ENCODE results near the gene RABAC1.

RABAC1 gene

DNA sequence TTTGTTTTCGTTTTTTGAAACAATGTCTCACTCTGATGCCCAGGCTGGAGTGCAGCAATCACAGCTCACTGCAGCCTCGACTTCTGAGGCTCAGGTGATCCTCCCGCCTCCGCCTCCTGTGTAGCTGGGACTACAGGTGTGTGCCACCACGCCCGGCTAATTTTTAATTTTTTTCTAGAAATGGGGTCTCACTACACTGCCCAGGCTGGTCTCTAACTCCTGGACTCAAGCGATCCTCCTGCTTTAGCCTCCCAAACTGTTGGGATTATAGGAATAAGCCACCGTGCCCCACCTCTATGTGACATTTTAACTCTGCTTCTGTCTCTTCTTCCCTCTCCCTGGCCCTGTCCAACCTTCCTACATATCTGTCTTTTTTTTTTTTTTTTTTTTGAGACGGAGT lies 29.8 kb upstream of the RABAC1 start:
- no peak for DNase-seq (ENCODE audit: low read depth)

DNA sequence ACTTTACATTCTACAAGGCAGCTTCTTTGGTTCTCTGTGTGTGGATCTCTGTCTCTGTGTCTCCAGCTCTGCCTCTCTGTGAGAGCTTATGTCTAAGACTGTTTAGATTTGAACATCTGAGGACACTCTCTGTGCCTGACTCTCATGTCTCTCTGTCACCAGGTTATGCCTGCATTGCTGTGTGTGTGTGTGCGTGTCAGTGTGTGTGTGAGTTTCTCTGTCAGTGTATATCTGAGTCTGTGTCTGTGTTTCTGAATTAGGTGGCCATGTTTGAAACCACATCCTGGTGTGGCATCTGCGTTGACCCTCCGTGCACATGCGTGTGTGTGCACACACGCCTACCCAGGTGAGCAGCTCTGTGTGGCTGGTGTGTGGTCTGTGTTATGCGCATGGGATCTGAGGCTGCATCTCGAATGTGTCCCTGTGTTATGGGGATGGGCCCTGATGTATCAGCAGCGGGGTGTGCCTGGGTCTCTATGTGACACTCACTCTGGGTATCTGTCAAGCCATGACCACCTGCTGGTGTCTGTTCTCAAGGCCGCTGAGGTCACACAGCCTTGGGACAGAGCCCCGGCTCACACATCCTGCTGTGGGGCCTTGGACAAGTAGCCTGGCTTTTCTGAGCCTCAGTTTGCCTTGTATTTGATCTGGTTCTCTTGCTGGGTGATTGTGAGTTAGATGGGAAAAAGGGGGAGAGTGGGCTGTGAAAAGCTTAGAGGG lies 28.2 kb upstream of the RABAC1 start:
- no peak for DNase-seq (ENCODE audit: low read depth)

DNA sequence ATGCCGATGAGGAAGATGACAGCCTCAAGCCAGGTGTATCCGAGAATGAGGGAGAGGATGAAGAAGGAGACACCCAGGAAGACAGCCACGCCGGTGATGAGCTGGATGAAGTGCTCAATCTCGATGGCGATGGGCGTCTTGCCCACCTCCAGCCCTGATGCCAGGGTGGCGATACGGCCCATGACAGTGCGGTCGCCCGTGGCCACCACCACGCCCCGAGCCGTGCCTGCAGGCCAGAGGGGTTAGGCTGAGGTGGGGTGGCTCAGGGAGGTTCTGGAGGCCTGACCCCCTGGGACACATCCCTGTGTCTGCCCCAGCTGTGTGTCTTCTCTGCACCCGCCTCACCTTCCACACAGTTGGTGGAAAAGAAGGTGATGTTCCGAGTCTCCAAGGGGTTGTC lies 25.8 kb upstream of the RABAC1 start:
- no peak for DNase-seq (ENCODE audit: low read depth)

DNA sequence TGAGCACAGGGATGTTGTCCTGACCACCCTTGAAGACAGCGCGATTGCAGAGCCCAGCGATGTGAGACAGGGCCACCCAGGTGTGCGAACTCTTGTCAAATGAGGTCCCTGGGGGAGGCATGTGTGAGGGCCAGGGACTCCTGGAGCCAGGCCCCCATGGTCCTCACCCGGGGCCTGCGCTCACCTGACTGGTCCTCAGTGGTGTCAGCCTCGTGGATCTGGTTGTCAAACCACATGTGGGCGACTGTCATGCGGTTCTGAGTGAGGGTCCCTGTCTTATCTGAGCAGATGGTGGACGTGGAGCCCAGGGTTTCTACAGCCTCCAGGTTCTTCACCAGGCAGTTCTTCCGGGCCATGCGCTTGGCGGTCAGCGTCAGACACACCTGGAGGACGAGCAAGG lies 22.6 kb upstream of the RABAC1 start:
- DNase-seq (ENCODE audit: low read depth): no peak

DNA sequence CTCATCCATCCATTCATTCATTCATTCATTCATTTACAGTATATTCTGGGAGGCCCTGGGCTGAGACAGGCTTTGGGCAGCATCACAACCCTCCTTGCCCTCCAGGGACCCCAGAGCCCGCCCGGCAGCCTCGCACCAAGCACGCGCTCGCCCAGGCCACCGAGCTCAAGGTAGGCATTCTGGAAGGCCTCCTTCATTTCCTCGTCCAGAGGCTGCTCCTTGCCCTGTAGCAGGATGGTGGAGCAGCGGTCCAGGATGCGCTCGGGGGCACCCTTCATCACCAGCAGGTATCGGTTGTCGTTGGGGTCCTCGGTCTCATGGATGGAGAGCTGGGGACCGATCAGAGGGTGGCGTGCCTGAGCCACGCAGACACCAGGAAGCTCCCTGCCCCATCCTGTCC lies 19.3 kb upstream of the RABAC1 start:
- DNase-seq (ENCODE audit: low read depth): no peak

DNA sequence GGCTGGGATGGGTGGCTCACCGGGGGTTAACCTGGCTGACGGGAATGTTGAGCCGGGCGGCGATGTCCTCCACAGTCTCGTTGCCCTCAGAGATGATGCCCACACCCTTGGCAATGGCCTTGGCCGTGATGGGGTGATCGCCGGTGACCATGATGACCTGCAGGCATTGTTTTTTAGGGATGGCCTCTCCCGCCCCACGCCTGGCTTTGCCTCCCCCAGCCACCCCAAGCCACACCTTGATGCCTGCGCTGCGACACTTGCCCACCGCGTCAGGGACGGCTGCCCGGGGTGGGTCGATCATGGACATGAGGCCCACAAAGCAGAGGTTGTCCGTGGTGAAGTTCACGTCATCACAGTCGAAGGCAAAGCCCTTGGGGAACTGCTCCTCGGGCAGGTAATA lies 18.8 kb upstream of the RABAC1 start:
- no peak for DNase-seq (ENCODE audit: low read depth)

DNA sequence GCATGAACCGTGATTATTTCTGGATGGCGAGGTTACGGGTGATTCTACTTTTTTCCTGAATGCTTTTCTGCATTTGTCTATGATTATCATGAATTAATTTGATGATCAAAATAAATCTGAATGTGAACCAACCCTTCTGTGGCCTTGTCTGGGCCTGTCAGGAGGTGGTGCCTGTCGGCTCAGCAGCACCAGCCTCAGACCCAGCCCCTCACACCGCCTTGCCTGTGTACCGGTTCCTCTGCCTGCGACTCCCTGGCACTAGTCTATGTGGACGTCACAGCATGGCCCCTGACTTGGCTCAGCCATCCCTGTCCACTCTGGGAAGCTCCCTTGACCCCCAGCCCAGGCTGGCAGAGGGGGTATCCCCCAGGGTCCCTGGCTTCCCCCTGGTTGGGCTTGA lies 15.5 kb upstream of the RABAC1 start:
- no peak for DNase-seq (ENCODE audit: low read depth)

DNA sequence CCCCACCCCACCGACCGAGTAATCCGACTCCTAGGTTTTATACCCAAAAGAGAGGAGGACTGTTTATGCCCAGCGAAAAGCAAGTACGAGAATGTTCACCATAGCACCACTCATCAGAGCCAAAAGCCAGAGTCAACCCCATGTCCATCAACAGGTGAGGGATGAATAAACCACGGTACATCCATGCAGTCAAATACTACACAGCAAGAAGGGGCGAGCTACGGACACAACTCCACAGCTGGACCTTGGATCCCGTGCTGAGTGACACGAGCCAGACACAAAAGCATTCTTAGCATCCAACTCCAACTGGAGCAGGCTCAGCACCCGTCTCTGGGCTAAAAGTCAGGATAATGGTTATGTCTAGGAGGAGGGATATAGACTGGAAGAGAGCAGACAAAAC lies 12.2 kb upstream of the RABAC1 start:
- DNase-seq (ENCODE audit: low read depth): no peak

DNA sequence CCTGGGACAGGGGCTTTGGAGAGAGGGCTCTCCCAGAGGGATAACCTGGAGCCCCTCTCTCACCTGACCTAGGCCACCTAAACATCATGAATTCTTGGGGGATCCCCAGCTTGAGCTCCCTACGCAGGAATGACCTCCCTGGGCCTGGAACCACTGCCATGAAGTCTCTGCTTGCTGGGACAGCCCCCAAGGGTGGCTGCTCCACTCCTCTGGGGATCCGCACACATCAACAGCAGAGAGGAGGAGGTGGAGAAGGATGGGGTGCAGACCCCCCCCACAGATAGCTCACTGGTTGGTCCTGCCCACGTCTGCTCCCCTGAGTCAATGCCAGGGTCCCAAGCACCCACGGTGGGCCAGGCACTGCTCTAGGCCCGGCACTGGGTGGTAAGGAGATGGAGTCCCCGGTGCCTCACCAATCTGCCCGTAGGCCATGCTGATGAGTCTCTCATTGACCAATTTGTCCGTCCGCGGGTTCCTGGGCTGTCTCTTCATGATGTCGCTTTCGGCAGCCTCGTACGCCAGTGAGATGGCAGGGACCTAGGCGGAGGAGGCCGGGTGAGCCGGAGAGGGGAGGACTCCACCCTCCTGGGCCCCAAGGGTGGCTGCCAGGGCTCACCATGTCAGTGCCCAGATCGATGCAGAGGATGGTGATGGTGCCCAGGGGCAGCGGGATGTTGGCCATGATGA lies 10.8 kb upstream of the RABAC1 start:
- DNase-seq (ENCODE audit: low read depth): no peak

DNA sequence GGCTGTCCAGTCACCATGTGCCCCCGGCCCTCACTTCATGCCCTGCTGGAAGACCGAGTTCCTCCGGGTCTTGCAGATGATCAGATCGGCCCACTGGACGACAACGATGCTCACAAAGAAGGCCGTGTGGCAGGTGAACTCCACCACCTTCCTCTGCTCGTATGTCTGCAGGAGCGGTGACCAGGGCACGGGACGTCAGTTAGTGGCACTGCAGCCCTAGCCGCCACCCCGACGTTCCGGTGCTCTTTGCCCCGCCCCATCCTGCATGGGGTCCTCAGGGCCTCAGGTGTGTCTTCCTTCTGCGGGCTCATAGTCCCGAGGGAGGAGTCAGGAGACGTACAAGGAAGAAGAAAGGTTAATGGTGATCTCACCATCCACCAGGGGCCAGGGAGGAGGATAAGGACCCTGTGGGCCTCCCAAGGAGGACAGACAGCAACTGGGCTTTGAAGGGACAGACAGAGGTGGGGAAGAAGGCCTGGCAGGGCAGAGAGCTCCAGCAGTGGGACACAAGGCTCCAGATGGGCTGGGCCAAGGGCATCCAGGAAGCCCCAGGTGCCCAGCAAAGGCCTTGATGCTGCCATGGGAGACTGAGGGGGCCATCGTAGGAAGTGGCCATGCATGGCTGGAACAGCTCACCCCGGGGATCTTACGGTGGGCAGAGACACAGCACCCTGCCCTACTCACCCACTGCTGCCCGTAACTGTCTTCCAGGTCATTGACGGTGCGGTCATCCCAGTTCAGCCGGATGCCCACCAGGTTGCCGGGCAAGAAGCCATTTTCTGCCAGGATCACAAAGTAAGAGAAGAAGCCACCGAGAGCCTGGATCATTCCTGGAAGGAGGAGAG lies 9.9 kb upstream of the RABAC1 start:
- no peak for DNase-seq (ENCODE audit: low read depth)

DNA sequence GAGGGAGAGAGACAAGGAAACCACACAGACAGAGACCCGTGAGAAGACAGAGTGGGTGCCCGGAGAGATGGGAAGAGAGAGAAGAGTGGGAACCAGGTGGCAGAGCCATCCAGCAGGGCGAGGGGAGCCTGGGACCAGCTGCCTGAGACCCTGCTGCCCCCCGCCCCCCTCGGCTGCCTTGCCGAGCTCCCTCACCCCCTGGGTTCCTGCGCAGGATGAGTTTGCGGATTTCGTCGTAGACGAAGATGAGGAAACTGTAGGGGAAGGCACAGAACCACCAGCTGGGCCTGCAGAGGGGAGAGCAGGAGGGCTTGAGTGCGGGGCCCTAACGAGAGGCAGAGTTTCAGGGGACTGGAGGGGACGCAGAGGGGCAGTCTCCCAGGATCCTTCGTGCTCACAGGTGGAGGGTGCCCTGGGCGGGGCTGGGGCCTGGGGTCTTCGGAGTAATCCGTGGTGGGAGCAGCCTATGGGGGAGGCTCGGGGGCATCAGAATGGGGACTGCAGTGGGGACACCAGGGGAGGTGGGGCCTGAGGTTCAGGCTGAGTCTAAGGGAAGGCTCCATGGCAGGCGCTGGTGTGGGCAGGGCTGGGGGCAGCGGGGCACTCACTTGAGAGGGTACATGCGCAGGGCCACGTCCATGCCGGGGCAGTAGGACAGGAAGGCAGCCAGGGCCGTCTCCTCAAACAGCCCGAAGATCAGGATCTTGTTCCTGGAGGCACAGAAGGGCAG lies 8.1 kb upstream of the RABAC1 start:
- DNase-seq (ENCODE audit: low read depth): no peak

DNA sequence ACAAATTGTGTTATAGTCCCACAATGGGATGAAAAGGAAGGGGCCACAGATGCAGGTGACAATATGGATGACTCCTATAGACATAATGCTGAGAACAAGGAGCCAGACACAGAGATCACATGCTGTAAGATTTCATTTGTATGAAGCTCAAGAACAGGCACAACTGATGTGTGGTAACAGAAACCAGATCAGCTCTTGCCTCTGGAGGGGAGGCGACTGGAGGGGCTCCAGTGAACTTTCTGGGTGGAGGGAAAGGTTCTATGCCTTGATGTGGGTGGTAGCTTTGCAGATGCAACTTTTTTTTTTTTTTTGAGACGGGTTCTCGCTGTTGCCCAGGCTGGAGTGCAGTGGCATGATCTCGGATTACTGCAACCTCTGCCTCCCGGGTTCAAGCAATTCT lies 6.0 kb upstream of the RABAC1 start:
- no peak for DNase-seq (ENCODE audit: low read depth)

DNA sequence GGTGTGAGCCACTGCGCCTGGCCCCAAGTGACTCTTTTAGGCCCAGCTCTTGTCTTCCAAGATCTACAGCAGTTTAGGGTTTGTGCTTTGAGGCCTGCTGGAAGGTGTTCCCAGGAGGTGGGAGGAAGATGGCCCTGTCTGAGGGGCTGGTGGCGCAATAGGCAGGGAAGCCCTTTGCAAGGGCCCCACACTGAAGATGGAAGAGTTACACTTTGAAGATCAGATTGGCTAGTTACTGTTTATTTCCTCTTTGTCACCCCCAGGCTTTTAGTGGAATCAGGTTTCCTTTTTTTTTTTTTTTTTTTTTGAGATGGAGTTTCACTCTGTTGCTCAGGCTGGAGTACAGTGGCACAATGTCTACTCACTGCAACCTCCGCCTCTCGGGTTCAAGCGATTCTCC lies 1.9 kb upstream of the RABAC1 start:
- no peak for DNase-seq (ENCODE audit: low read depth)

DNA sequence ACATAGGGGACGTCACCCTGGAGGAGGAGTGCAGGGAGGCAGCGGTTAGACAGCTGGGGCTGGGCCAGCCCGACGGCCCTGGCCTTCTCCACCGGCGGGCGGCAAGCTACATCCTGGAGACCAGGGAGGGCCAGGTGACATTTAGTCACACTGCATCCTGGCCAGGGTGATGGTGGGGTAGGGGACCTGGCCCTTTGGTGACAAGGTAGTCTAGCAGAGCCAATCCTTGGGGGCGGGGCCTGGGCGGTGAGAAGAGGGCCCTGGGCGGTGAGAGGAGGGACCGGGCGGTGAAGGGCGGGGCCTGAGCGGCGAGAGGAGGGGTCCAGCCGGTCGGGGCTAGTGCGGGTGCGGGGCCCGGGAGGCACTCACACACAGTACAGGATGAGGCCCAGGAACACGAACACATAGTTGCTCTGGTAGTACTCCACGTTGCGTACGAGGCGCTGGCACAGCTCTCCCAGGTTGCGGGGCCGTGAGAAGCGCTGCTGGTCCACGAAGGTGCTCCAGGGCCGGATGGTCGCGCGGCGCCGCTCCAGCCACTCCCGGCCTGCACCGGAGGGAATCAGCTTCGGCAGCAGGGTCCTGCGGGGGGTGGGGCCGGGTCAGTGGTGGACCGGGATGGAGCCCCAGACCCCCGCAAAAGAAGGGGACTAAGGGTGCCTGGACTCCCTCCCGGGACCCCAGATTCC lies 610 bp downstream of the RABAC1 start:
- peak; percentile 53 for DNase-seq (ENCODE audit: low read depth)

DNA sequence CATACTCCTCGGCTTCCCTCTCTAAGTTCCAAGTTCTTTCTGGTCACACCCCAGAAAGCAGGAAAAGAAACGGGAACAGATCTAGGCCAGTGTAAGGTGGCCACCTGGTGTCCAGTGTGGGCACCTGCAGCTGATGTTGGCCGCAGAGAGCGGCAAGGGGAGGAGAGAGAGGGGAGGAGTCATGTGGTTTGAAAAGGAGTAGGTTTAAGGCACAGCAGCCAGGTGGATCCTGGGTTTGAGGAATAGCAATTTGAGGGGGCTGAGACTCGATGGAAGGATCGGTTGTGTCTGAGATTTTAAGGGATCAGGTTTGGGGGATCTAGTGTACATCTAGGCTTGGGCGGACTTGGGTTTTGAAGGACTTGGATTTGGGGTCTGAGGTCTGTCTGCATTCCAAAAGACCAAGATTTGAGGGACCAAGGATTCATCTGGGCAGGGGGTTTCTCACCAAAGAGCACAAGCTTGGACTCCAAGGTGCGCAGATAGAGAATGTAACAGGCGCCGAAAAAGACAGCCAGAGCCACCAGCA lies 1.2 kb downstream of the RABAC1 start:
- DNase-seq (ENCODE audit: low read depth): peak; percentile 80

DNA sequence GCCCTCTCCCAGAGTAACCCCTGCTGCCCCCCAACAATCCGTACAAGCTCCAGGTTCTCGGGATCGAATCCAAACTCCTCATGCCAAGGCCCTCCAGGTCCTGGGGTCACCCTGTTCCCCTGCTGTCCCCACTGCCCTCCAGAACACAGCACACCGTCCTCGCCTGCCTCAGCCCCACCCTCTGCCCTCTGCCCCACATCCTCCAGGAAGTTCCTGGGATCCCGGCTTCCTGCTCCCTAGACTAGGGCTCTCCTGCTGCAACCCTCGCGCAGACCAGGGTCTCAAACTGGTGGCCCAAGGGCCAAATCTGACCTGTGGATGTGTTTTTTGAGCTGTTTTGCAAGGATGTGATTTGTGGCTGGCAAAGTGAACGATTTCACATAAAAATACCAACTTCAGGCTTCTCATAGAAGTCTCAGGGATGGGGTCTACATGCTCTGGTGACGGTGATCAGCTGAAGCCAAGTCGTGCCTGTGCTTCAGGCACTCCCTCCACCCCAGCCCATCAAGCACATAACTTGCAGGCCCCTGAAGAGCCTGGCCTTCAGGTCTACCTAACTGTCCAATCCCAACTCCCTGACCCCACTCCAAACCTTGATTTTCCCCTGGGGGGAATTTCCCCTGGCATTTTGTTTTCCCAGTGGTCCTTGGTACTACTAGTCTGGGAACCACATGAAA lies 1.8 kb downstream of the RABAC1 start:
- DNase-seq (ENCODE audit: low read depth): no peak

DNA sequence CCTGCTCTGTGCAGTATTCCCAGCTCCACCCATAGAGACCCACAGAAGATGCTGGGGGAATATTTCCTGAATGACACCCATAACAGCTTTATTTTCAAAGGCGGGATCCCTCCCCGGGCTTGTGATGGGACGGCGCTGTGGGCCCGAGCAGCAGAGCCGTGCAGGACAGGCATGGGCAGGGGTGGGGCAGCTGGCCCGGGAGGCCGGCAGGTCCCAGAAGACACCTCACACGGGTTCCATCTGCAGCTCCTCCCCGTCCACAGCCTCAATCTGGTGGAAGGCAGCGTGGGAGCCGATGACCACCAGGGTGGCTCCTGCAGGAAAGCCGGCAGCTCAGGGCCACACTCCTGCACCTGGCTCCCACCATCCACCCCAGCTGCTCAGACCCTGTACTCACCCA lies 2.5 kb downstream of the RABAC1 start:
- DNase-seq (ENCODE audit: low read depth): no peak

DNA sequence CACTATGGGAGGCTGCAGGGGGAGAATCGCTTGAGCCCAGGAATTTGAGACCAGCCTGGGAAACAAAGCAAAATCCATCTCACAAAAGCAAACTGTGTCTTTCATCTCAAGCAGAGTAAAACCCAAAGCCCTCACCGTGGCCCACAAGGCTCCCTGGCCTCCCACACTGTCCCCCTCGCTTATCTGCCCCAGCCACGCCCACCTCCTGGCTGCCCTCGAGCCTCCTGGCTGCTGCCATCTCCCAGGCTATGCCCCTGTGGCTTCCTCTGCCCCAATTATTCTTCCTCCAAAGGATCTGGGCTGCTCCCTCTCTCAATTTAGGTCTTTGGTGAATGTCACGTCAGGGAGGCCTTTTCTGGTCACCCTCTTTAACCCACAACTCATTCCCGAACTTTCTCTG lies 3.6 kb downstream of the RABAC1 start:
- DNase-seq (ENCODE audit: low read depth): no peak

DNA sequence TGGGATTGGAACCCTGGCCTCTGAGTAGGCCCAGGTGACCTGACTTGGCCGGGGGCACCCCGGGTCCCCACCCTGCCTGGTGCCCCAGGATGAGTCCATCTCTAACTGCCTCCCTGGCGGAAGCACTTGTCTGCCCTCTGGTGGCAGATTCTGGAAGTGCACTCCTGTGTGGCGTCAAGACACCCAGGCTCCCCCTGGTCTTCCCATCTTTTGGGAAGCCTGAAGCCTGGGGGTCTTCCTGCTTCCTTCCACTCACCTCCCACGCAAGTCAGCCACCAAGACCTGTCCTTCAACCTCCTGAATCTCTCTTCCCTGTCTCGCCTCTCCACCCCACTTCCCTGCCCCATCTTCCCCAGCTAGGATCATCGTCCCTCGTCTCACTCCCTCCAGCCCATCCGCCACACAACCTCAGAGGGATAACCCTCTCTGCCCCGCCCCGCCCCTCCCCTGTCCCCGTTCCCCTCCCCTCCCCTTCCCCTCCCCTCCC lies 7.4 kb downstream of the RABAC1 start:
- DNase-seq (ENCODE audit: low read depth): peak; percentile 46

DNA sequence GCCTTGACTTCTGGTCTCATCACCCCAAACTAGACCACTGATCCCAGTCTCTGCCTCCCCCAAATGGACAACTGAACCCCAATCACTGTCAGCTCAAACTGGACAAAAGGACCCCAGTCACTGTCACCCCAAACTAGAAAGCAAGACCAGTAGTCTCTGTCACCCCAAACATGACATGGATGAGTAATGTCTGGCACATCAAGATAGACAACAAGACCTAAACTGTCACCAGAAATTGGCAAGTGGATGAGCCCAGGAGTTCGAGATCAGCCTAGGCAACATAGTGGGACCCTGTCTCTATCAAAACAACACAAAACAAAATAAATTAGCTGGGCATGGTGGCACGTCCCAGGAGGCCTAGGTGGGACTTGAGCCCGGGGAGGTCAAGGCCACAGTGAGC lies 12.0 kb downstream of the RABAC1 start:
- DNase-seq (ENCODE audit: low read depth): no peak

Measured in amniotic epithelial cell (primary cell).